ENCODE measurements around the gene NKX2-4. TPM values are rescaled to one million over a fixed set of nuclear protein-coding genes. Genes with fewer than 3 reads are reported as not detected.

NKX2-4 gene
- total and polyA plus RNA-seq, 2 of the 4 experiments (the other 2 are of a cell fraction): not detected

DNA sequence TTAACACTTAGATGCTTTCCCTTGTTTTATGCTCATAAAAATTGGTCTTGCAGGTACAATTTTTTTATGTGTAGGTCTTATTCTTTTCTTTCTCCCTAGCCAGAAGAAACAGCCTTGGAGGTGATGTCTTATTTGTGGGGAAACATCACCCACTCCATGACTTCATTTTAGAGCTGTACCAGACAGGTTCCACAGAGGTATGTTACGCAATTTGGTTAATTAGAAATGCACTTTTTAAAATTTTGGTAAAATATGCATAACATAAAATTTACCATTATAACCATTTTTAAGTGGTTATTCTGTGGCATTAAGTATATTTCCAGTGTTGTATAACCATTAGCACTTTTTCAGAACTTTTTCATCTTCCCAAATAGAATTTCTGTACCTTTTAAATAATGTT lies 41.3 kb downstream of the NKX2-4 start:
- Histone ChIP-seq H3K79me1 (ENCODE audit: low read depth in 1 of 2, low read length in 2 of 2) (peaks cover 6 to 17% of the 10 kb centered on the region in 2 experiments), H3K9me1 (ENCODE audit: insufficient read depth, low read length) (peaks cover 3% of the 10 kb centered on the region; the same call in 1 of the 2 replicates), H3K23ac (ENCODE audit: low read depth, low read length) (no peak overlapping the region), H3K9ac (ENCODE audit: low read depth, low read length) (no peak overlapping the region), H3K27me3 (ENCODE audit: control insufficient read depth, insufficient read depth, low read length) (no peaks in the 10 kb centered on the region), H4K5ac (ENCODE audit: low read depth, low read length) (no peak overlapping the region), H4K20me1 (ENCODE audit: insufficient read depth, low read length) (peaks cover 6% of the 10 kb centered on the region), H3K4ac (ENCODE audit: low read depth, low read length) (no peak overlapping the region), H3K18ac (ENCODE audit: low read depth, low read length) (no peak overlapping the region), H3K56ac (ENCODE audit: extremely low read depth, insufficient read depth, low read length) (no peak overlapping the region), H2BK15ac (ENCODE audit: low read depth, low read length) (no peak overlapping the region), H2BK120ac (ENCODE audit: low read depth, low read length) (no peak overlapping the region), H3K36me3 (ENCODE audit: control insufficient read depth, insufficient read depth, low read length) (peaks cover 14% of the 10 kb centered on the region), H2BK5ac (ENCODE audit: low read depth, low read length, poor library complexity, severe bottlenecking) (no peak overlapping the region), H4K8ac (ENCODE audit: low read depth in 2 of 2, low read length in 2 of 2) (no peak overlapping the region), H2AK5ac (ENCODE audit: low read depth, low read length) (no peak overlapping the region), H3K9me3 (ENCODE audit: control insufficient read depth, insufficient read depth, low read length) (no peaks in the 10 kb centered on the region), H2BK20ac (ENCODE audit: low read depth, low read length) (no peak overlapping the region), H4K91ac (ENCODE audit: insufficient read depth, low read depth, low read length) (no peak overlapping the region), H3K27ac (ENCODE audit: insufficient read depth, low read length) (no peak overlapping the region), H3K4me1 (ENCODE audit: control insufficient read depth, insufficient read depth, low read length) (peaks cover 6% of the 10 kb centered on the region), H3K14ac (replicated peaks; ENCODE audit: low read depth, low read length) (no peak overlapping the region), H3K4me2 (ENCODE audit: low read depth, low read length) (no peak overlapping the region), H2AK9ac (replicated peaks; ENCODE audit: low read depth, low read length, poor library complexity) (no peak overlapping the region), H2AFZ (replicated peaks; ENCODE audit: low read length, poor library complexity) (no peak overlapping the region), H3K4me3 (ENCODE audit: insufficient read depth, low read depth, low read length) (no peak overlapping the region)
- in situ Hi-C loops (cut with MboI; ENCODE audit: low sequenced_read_pairs): no loop called here
- WGBS, 2 experiments (ENCODE audit: extremely low coverage in 2 of 2, insufficient read length in 1 of 2): no CpG with 5 or more reads among the region's 1 CpG
- ATAC-seq (ENCODE audit: low read depth): no peak
- no TSS peak for BruUV-seq (replicated peaks)
- intact Hi-C loops (cut with micrococcal nuclease): no loop called here
- ChIA-PET CTCF (no interaction called here), POLR2A (ENCODE audit: unreplicated experiment) (no interaction called here)
- dilution Hi-C loops (cut with HindIII; ENCODE audit: low sequenced_read_pairs, unreplicated experiment): no loop called here
- TF ChIP-seq NFE2L2 (IDR thresholded peaks at IDR 0.05; ENCODE audit: low read depth, low read length) (no peak), CEBPB (IDR thresholded peaks at IDR 0.05; ENCODE audit: low read depth, low read length) (peak; percentile 53; the same call in 1 of the 2 replicates)
- TF ChIP-seq, protein P1, sequence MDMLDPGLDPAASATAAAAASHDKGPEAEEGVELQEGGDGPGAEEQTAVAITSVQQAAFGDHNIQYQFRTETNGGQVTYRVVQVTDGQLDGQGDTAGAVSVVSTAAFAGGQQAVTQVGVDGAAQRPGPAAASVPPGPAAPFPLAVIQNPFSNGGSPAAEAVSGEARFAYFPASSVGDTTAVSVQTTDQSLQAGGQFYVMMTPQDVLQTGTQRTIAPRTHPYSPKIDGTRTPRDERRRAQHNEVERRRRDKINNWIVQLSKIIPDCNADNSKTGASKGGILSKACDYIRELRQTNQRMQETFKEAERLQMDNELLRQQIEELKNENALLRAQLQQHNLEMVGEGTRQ (IDR thresholded peaks at IDR 0.05; ENCODE audit: low read depth, low read length): no peak
- DNase-seq: no peak

All from IMR-90 (cell line).